A673 (cell line): ENCODE results near the gene ZNF74. TPM values are rescaled to one million over a fixed set of nuclear protein-coding genes. Genes with fewer than 3 reads are reported as not detected.
"Not testable (repeated sequence)": the region's sequence is repeated elsewhere in the genome, so short reads cannot be mapped to it uniquely, and the experiment has no call there.

ENCODE experiments used
- BruUV-seq: library from RNA; stranded (reverse); fragments of 400-500 nt; replicated peaks from 2 replicates; lab custom pipeline; 2021; lab: Mats Ljungman, UMichigan
- CTCF ChIA-PET: fragments of 300-600 bp; sonication (Branson Sonifier 250); formaldehyde crosslinking; loops from one replicate; lab custom pipeline; 2022; ENCODE audit warnings: antibody characterized with exemption; lab: Charles Lee
- POLR2A ChIA-PET: fragments of 300-600 bp; sonication (Branson Sonifier 250); formaldehyde crosslinking; loops from one replicate; lab custom pipeline; 2022; ENCODE audit warnings: antibody characterized with exemption; ENCODE audit not compliant: low non-redundant PET; lab: Charles Lee
- DNase-seq: peaks from one replicate; pipeline ENCODE4 v3.0.0-alpha.2; 2015; ENCODE audit warnings: low spot score
- H3K27ac ChIP-seq: fragments of 200-600 bp; sonication (generic); 2 replicates; pipeline ENCODE4 v1.5.1; 2016; ENCODE audit warnings: mixed run types, low read depth, mild to moderate bottlenecking, mixed read lengths, antibody characterized with exemption, low read length; ENCODE audit not compliant: poor library complexity, severe bottlenecking
- H3K27me3 ChIP-seq: fragments of 200-600 bp; sonication (generic); replicated peaks from 2 replicates; pipeline ENCODE4 v1.6.1; 2017; ENCODE audit warnings: mixed run types, low read depth, mild to moderate bottlenecking, mixed read lengths, antibody characterized with exemption, low read length; ENCODE audit not compliant: insufficient read depth, poor library complexity
- H3K36me3 ChIP-seq: fragments of 200-600 bp; sonication (generic); 2 replicates; pipeline ENCODE4 v1.6.1; 2016; ENCODE audit warnings: mixed run types, mild to moderate bottlenecking, mixed read lengths, antibody characterized with exemption, low read length; ENCODE audit not compliant: insufficient read depth, poor library complexity, severe bottlenecking
- H3K4me1 ChIP-seq: fragments of 200-600 bp; sonication (generic); 2 replicates; pipeline ENCODE4 v1.6.1; 2017; ENCODE audit warnings: mixed run types, mild to moderate bottlenecking, mixed read lengths, antibody characterized with exemption, low read length; ENCODE audit not compliant: insufficient read depth, poor library complexity, severe bottlenecking
- H3K4me3 ChIP-seq: fragments of 200-600 bp; sonication (generic); 2 replicates; pipeline ENCODE4 v1.5.1; 2016; ENCODE audit warnings: low read depth, mixed run types, mild to moderate bottlenecking, mixed read lengths, low read length; ENCODE audit not compliant: poor library complexity, severe bottlenecking
- H3K9me3 ChIP-seq: fragments of 200-600 bp; sonication (generic); 2 replicates; pipeline ENCODE4 v1.6.1; 2016; ENCODE audit warnings: mixed run types, low read depth, mild to moderate bottlenecking, mixed read lengths, antibody characterized with exemption, low read length; ENCODE audit not compliant: poor library complexity, severe bottlenecking
- intact Hi-C: fragments of 100-400 bp; cut with micrococcal nuclease; formaldehyde crosslinking; loops from one replicate; pipeline ENCODE4 v1.10.0; 2022; ENCODE audit not compliant: unreplicated experiment
- total RNA-seq: library from RNA; stranded (reverse); gene quantifications from 2 replicates; pipeline ENCODE4 v1.2.3, GENCODE V29; 2021

ZNF74 gene
- total RNA-seq, 1 experiment from 2014 or later = 37.2 TPM

GRCh38 chr22:20356906-20357305, 37.0 kb upstream of the ZNF74 start:
- intact Hi-C loops, BruUV-seq, H3K4me3 ChIP-seq, POLR2A ChIA-PET, H3K36me3 ChIP-seq, CTCF ChIA-PET, DNase-seq, H3K9me3 ChIP-seq, H3K4me1 ChIP-seq, H3K27me3 ChIP-seq, H3K27ac ChIP-seq: not testable (repeated sequence)

GRCh38 chr22:20357967-20358366, 36.0 kb upstream of the ZNF74 start:
- H3K27ac ChIP-seq, H3K27me3 ChIP-seq, CTCF ChIA-PET, H3K4me1 ChIP-seq, POLR2A ChIA-PET, H3K36me3 ChIP-seq, intact Hi-C loops, H3K4me3 ChIP-seq, H3K9me3 ChIP-seq, BruUV-seq, DNase-seq: not testable (repeated sequence)

- H3K27me3 ChIP-seq, H3K9me3 ChIP-seq, intact Hi-C loops, H3K4me1 ChIP-seq, POLR2A ChIA-PET, DNase-seq, BruUV-seq, CTCF ChIA-PET, H3K4me3 ChIP-seq, H3K27ac ChIP-seq, H3K36me3 ChIP-seq: not testable (repeated sequence)
These were observed 35.3 kb upstream of the ZNF74 start for GRCh38 chr22:20358503-20359239.

GRCh38 chr22:20360261-20360660, 33.7 kb upstream of the ZNF74 start:
- CTCF ChIA-PET, POLR2A ChIA-PET, H3K9me3 ChIP-seq, intact Hi-C loops, DNase-seq, BruUV-seq, H3K4me3 ChIP-seq, H3K4me1 ChIP-seq, H3K27ac ChIP-seq, H3K36me3 ChIP-seq, H3K27me3 ChIP-seq: not testable (repeated sequence)

- POLR2A ChIA-PET, CTCF ChIA-PET, BruUV-seq: not testable (repeated sequence)
These were observed 32.8 kb upstream of the ZNF74 start for GRCh38 chr22:20360866-20361751.

GRCh38 chr22:20361752-20362229, 32.2 kb upstream of the ZNF74 start:
- POLR2A ChIA-PET, H3K9me3 ChIP-seq, H3K4me1 ChIP-seq, H3K27me3 ChIP-seq, DNase-seq, BruUV-seq, H3K36me3 ChIP-seq, CTCF ChIA-PET, H3K4me3 ChIP-seq, intact Hi-C loops, H3K27ac ChIP-seq: not testable (repeated sequence)

More at GRCh38 chr22:20360866-20361751, 32.8 kb upstream of the ZNF74 start:
- H3K9me3 ChIP-seq, H3K27ac ChIP-seq, H3K36me3 ChIP-seq, H3K4me1 ChIP-seq, H3K27me3 ChIP-seq, H3K4me3 ChIP-seq, intact Hi-C loops, DNase-seq: not testable (repeated sequence)

- intact Hi-C loops, BruUV-seq, H3K4me3 ChIP-seq, H3K27ac ChIP-seq, H3K4me1 ChIP-seq, POLR2A ChIA-PET, H3K27me3 ChIP-seq, H3K9me3 ChIP-seq, CTCF ChIA-PET, DNase-seq, H3K36me3 ChIP-seq: not testable (repeated sequence)
These were observed 31.5 kb upstream of the ZNF74 start for GRCh38 chr22:20362403-20362802.
